A673 (cell line): ENCODE data around the gene ARHGAP26.

Experiments used
- CTCF ChIP-seq: fragments of 300-800, 200-600 bp; sonication (generic); conservative IDR thresholded peaks from 2 replicates; pipeline ENCODE4 v1.5.1; 2017; ENCODE audit warnings: low read depth, mild to moderate bottlenecking, antibody characterized with exemption, low read length, moderate library complexity, mixed read lengths
- EZH2 ChIP-seq: fragments of 200-600 bp; sonication (generic); IDR thresholded peaks from 2 replicates; pipeline ENCODE4 v1.6.1; 2017; ENCODE audit warnings: borderline replicate concordance, low read depth, mild to moderate bottlenecking, mixed read lengths, antibody characterized with exemption, low read length; ENCODE audit not compliant: poor library complexity, severe bottlenecking

GRCh38 chr5:142872217-142872616, 102.0 kb downstream of the ARHGAP26 start:
- TF ChIP-seq CTCF (no peak), EZH2 (no peak)
